Sigmoid colon (tissue), 4 donors: ENCODE measurements around the gene AGR3.

Experiments used
- EP300 ChIP-seq, 4 donors: sonication (generic); formaldehyde crosslinking; IDR thresholded peaks; one replicate each; pipeline ENCODE4 v1.6.1; 2017; ENCODE audit warnings: antibody characterized with exemption in 4 of 4
- POLR2A ChIP-seq, 2 donors: fragments of 450-650 bp; IDR thresholded peaks; one replicate each; pipeline ENCODE4 v1.6.1; 2016; ENCODE audit warnings: antibody characterized with exemption in 2 of 2, mild to moderate bottlenecking in 2 of 2, moderate library complexity in 2 of 2
- POLR2AphosphoS5 ChIP-seq, 4 donors: sonication (generic); formaldehyde crosslinking; IDR thresholded peaks; one replicate each; pipeline ENCODE4 v1.6.1; 2017; ENCODE audit warnings: antibody characterized with exemption in 4 of 4
- TF ChIP-seq, protein P1 (sequence below), 4 experiments: fragments of 450-650 bp in 3 of 4; fragments of 200-600 bp in 1 of 4; IDR thresholded peaks; one replicate each; pipeline ENCODE4 v1.5.1; 2016 to 2019; ENCODE audit warnings: antibody characterized with exemption in 4 of 4, mild to moderate bottlenecking in 3 of 4, moderate library complexity in 2 of 4

DNA sequence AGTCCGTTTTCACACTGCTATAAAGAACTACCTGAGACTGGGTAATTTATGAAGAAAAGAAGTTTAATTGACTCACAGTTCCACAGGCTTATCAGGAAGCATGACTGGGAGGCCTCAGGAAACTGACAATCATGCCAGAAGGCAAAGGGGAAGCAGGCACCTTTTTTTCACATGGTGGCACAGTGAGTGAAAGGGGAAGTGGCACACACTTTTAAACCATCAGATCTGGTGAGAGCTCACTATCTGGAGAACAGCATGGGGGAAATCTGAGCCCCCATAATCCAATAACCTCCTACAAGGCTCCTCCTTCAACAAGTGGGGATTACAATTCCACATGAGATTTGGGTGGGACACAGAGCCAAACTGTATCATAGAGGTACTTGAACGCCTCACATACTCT, 30.0 kb downstream of the AGR3 start:
- TF ChIP-seq, protein P1, sequence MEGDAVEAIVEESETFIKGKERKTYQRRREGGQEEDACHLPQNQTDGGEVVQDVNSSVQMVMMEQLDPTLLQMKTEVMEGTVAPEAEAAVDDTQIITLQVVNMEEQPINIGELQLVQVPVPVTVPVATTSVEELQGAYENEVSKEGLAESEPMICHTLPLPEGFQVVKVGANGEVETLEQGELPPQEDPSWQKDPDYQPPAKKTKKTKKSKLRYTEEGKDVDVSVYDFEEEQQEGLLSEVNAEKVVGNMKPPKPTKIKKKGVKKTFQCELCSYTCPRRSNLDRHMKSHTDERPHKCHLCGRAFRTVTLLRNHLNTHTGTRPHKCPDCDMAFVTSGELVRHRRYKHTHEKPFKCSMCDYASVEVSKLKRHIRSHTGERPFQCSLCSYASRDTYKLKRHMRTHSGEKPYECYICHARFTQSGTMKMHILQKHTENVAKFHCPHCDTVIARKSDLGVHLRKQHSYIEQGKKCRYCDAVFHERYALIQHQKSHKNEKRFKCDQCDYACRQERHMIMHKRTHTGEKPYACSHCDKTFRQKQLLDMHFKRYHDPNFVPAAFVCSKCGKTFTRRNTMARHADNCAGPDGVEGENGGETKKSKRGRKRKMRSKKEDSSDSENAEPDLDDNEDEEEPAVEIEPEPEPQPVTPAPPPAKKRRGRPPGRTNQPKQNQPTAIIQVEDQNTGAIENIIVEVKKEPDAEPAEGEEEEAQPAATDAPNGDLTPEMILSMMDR (IDR thresholded peaks at IDR 0.05), result no peak
- TF ChIP-seq POLR2A (IDR thresholded peaks at IDR 0.05) (no peak), POLR2AphosphoS5 (IDR thresholded peaks at IDR 0.05) (no peak), EP300 (IDR thresholded peaks at IDR 0.05) (no peak)
